K562 (cell line): ENCODE results near the gene TMEM217. TPM values are rescaled to one million over a fixed set of nuclear protein-coding genes. Genes with fewer than 3 reads are reported as not detected.

Experiments used
- ADNP ChIP-seq: fragments of 200-800 bp; sonication (Bioruptor generic); IDR thresholded peaks from 2 replicates; pipeline ENCODE4 v1.6.1; 2016; ENCODE audit warnings: missing genetic modification characterization, missing compliant biosample characterization
- ASH1L ChIP-seq: fragments of 450-650 bp; IDR thresholded peaks from 2 replicates; pipeline ENCODE4 v1.6.1; 2018; ENCODE audit warnings: borderline replicate concordance, mild to moderate bottlenecking, low read depth; ENCODE audit not compliant: partially characterized antibody
- BRF1 ChIP-seq: IDR thresholded peaks from 3 replicates; pipeline ENCODE4 v1.6.1; 2011; ENCODE audit warnings: borderline replicate concordance, mild to moderate bottlenecking; ENCODE audit not compliant: insufficient read length; ENCODE audit errors: extremely low read depth
- CHD2 ChIP-seq: IDR thresholded peaks from 2 replicates; pipeline ENCODE4 v1.6.1; 2011; ENCODE audit warnings: low read depth, low read length
- ELF4 ChIP-seq: fragments of 450-650 bp; formaldehyde crosslinking; IDR thresholded peaks from 2 replicates; pipeline ENCODE4 v1.4.0; 2022; ENCODE audit warnings: missing genetic modification characterization
- HNRNPUL1 ChIP-seq: fragments of 200-400 bp; formaldehyde crosslinking; IDR thresholded peaks from 2 replicates; pipeline ENCODE4 v1.6.1; 2017; ENCODE audit warnings: low read length
- HOXB6 ChIP-seq: fragments of 250-450 bp; sonication (Bioruptor Pico); IDR thresholded peaks from 2 replicates; pipeline ENCODE4 v1.5.1; 2022; ENCODE audit warnings: mild to moderate bottlenecking, borderline replicate concordance
- JUN ChIP-seq, 2 experiments: sonication (generic) in 1 of 2; formaldehyde crosslinking in 1 of 2; IDR thresholded peaks; 2 replicates each; pipeline versions ENCODE4 v1.6.1 to v1.8.0; 2012 to 2022; ENCODE audit warnings: borderline replicate concordance in 2 of 2, mild to moderate bottlenecking in 2 of 2, improper control_type of control experiment in 1 of 2, low read depth in 1 of 2, low read length in 1 of 2, missing genetic modification reagents in 1 of 2
- JUNB ChIP-seq: fragments of 450-650 bp; formaldehyde crosslinking; conservative IDR thresholded peaks from 2 replicates; pipeline ENCODE4 v1.4.0; 2020; ENCODE audit warnings: mild to moderate bottlenecking
- NFE2L1 ChIP-seq: fragments of 450-650 bp; IDR thresholded peaks from 2 replicates; pipeline ENCODE4 v1.6.1; 2016; ENCODE audit warnings: missing genetic modification characterization, low read depth, mild to moderate bottlenecking, missing compliant biosample characterization, moderate library complexity, borderline replicate concordance
- NFRKB ChIP-seq: fragments of 450-650 bp; IDR thresholded peaks from 2 replicates; pipeline ENCODE4 v1.6.1; 2016; ENCODE audit warnings: low read depth
- NUFIP1 ChIP-seq: fragments of 450-650 bp; IDR thresholded peaks from 2 replicates; pipeline ENCODE4 v1.6.1; 2018; ENCODE audit not compliant: partially characterized antibody
- PURB ChIP-seq: sonication (generic); formaldehyde crosslinking; IDR thresholded peaks from 2 replicates; pipeline ENCODE4 v1.9.0; 2021; ENCODE audit warnings: low read depth, mild to moderate bottlenecking, missing genetic modification reagents
- RBM22 ChIP-seq: fragments of 200-400 bp; formaldehyde crosslinking; IDR thresholded peaks from 2 replicates; pipeline ENCODE4 v1.6.1; 2018; ENCODE audit warnings: low read length, low read depth; ENCODE audit not compliant: poor library complexity, severe bottlenecking
- RCOR1 ChIP-seq, 2 experiments: IDR thresholded peaks; 2 replicates each; pipeline ENCODE4 v1.6.1; 2012; ENCODE audit warnings: low read depth in 2 of 2, low read length in 2 of 2, borderline replicate concordance in 1 of 2, improper control_type of control experiment in 1 of 2
- RUNX1 ChIP-seq: sonication (generic); IDR thresholded peaks from 2 replicates; pipeline ENCODE4 v1.6.1; 2016; ENCODE audit warnings: antibody characterized with exemption, low read depth
- SIX5 ChIP-seq, 2 experiments: IDR thresholded peaks; 2 replicates each; pipeline ENCODE4 v1.6.1; 2011; ENCODE audit warnings: low read length in 2 of 2, borderline replicate concordance in 1 of 2, low read depth in 1 of 2, mild to moderate bottlenecking in 1 of 2, moderate library complexity in 1 of 2; ENCODE audit not compliant: insufficient read depth in 1 of 2
- TAF15 ChIP-seq: fragments of 200-400 bp; formaldehyde crosslinking; IDR thresholded peaks from 2 replicates; pipeline ENCODE4 v1.6.1; 2017; ENCODE audit warnings: mild to moderate bottlenecking, low read depth, low read length, moderate library complexity
- TCF7L2 ChIP-seq: fragments of 150-350 bp; IDR thresholded peaks from 2 replicates; pipeline ENCODE4 v1.6.1; 2016; ENCODE audit warnings: low read depth, mild to moderate bottlenecking, low read length, moderate library complexity
- WHSC1 ChIP-seq: IDR thresholded peaks from one replicate; pipeline ENCODE4 v1.6.1; 2012; ENCODE audit warnings: low read length, control low read depth, inconsistent platforms
- ZNF79 ChIP-seq: fragments of 250-450 bp; sonication (Bioruptor Pico); IDR thresholded peaks from 2 replicates; pipeline ENCODE4 v1.4.0; 2020; ENCODE audit warnings: low read depth, mild to moderate bottlenecking, moderate library complexity
- polyA plus RNA-seq, 8 experiments: library from polyadenylated mRNA; depleted of rRNA in 4 of 8; stranded (reverse) in 5 of 8; unstranded in 3 of 8; fragments of >200 nt; fragmentation: Nextera tagmentation in 2 of 8; fragmentation: Illumina TruSeq in 1 of 8; extraction: Ambion mirVana in 2 of 8; extraction: Trizol in 1 of 8; gene quantifications; 2 replicates each; pipeline versions ENCODE4 v1.2.1 to v1.2.3, GENCODE V29; 2011 to 2014; ENCODE audit warnings: inconsistent platforms in 1 of 8, missing spikeins in 1 of 8
- total RNA-seq, 7 experiments: library from RNA; depleted of rRNA in 6 of 7; stranded (reverse); fragments of >200 nt in 6 of 7; fragmentation: Illumina TruSeq in 2 of 7; extraction: Trizol in 2 of 7; gene quantifications; 2 replicates each; pipeline versions ENCODE4 v1.2.1 to v1.2.3, GENCODE V29; 2011 to 2021; ENCODE audit warnings: low replicate concordance in 1 of 7
- TF ChIP-seq, protein P1 (sequence below): sonication (generic); formaldehyde crosslinking; IDR thresholded peaks from 2 replicates; pipeline ENCODE4 v1.8.0; 2022; ENCODE audit warnings: missing genetic modification reagents, mild to moderate bottlenecking, borderline replicate concordance
- TF ChIP-seq, protein P2 (sequence below): IDR thresholded peaks from 3 replicates; pipeline ENCODE4 v1.6.1; 2011; ENCODE audit warnings: borderline replicate concordance, mild to moderate bottlenecking; ENCODE audit not compliant: insufficient read length, insufficient read depth

The TMEM217 gene
- total and polyA plus RNA-seq, 9 of the 15 experiments (the other 6 are each of a cell fraction or from before 2014, with no cell fraction given) = 1.3 to 8.0 (median 1.9) TPM

DNA sequence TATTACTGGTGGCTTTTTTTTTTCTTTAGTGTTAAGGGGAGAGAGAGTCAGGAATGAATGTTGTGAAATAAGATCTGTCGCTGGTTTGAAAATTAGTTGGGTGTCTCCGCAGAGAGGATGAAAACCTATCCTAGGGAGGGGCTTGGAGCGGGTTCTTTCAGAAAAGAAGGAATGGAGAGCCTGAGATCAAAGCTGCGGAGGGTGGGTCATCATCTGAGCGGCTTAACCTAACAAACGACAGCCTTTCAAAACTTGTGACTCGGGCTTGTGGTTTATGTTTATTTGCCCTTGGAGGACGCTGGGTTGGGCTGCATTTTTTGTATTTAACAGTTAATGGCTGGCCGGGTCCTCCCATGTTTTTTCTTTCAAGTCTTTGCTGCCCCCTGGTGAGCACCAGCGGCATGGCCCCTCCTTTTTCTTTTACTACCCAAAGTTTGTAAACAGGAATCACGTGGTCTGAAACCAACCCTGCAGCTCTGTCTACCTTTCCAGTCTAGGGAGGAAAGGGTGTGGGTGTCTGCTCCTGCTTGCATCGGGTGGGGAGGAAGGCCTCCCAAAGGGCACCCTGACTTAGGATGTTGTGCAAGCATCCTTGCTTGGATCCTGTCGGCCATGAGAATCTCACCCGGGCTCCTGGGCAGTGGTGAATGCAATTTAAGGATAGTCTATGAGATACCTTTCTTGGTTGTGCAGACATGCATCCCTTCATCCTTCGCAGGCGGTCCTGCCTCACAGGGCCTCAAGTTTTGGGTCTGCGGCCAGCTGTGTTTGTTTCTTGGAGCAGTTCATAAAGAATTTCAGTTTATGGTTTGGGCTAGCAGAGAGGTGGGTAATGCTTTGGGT lies 85.8 kb downstream of the TMEM217 start (continued):
- TF ChIP-seq JUN (IDR thresholded peaks at IDR 0.05; ENCODE audit: borderline replicate concordance, low read depth, low read length) (peak; percentile 71; the same call in 1 of the 2 replicates), JUN (CRISPR knock-in tag; IDR thresholded peaks at IDR 0.05; ENCODE audit: borderline replicate concordance) (no peak), ZNF79 (CRISPR knock-in tag) (no peak), HNRNPUL1 (no peak), HOXB6 (CRISPR knock-in tag) (no peak), SIX5 (IDR thresholded peaks at IDR 0.05; ENCODE audit: borderline replicate concordance in 1 of 2, insufficient read depth in 1 of 2, low read depth in 1 of 2, low read length in 2 of 2) (no peak), JUNB (CRISPR knock-in tag) (no peak), NFE2L1 (no peak), RBM22 (no peak), PURB (no peak), ADNP (tag) (no peak), WHSC1 (no peak), BRF1 (no peak), TCF7L2 (no peak), TAF15 (no peak), RUNX1 (no peak), RCOR1 (IDR thresholded peaks at IDR 0.05; ENCODE audit: borderline replicate concordance in 1 of 2, low read depth in 2 of 2, low read length in 2 of 2) (peak in 1 of 2 experiments; percentile 58; a peak in 2 of 4 replicates), NUFIP1 (peak; percentile 45), NFRKB (peak; percentile 68; the same call in 1 of the 2 replicates), CHD2 (no peak), ELF4 (CRISPR knock-in tag) (no peak), ASH1L (no peak)
- TF ChIP-seq, protein P1, sequence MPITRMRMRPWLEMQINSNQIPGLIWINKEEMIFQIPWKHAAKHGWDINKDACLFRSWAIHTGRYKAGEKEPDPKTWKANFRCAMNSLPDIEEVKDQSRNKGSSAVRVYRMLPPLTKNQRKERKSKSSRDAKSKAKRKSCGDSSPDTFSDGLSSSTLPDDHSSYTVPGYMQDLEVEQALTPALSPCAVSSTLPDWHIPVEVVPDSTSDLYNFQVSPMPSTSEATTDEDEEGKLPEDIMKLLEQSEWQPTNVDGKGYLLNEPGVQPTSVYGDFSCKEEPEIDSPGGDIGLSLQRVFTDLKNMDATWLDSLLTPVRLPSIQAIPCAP = no peak
- TF ChIP-seq, protein P2, sequence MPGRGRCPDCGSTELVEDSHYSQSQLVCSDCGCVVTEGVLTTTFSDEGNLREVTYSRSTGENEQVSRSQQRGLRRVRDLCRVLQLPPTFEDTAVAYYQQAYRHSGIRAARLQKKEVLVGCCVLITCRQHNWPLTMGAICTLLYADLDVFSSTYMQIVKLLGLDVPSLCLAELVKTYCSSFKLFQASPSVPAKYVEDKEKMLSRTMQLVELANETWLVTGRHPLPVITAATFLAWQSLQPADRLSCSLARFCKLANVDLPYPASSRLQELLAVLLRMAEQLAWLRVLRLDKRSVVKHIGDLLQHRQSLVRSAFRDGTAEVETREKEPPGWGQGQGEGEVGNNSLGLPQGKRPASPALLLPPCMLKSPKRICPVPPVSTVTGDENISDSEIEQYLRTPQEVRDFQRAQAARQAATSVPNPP = no peak
